ENCODE measurements around the gene LIAS.
"Not testable (repeated sequence)": the region's sequence is repeated elsewhere in the genome, so short reads cannot be mapped to it uniquely, and the experiment has no call there.

Gene LIAS

DNA sequence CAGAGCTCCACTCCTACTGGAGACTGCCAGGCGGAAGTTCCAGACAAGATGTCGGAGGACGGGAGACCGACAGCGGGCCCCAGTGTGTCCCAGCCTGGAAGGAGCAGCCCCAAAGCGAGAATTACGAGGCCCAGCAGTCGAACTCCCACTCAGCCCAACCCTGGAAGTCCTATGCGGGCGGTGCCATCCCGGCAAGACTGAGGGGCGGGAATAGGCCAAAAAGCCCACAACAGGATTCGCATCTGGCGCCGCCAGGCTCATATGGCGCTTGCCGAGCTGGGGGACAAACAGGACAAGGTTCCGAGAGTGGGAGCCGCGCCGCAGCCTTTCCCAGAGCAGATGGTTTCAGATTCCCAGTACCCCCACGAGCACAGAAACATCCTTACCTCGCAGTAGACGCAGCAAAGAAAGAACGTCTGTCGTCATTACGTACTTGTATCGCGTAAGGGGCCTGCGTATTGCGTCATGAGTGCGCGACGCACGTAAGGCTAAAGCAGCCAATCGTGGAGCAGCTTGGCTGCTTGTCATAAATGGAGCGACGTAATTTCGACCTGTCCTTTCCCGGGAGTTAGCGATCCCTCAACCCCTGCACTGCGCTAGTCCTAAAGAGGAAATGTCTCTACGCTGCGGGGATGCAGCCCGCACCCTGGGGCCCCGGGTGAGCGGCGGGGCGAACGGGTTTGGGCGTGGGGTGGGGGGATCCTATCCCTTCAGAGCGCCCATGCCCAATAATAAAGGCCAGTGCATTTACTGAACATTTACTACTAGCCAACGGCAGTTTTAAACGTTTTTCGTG, at the start of gene LIAS, which contains the start of gene RPL9:
Gene LIAS (plus strand): TSS at position 552 of the 796 bp plus-strand sequence. CDS start 62 bp downstream, at position 614.
Gene RPL9 (minus strand): TSS at position 418 of the 796 bp plus-strand sequence. CDS start 483 bp downstream, outside the sequence.
- DNase-seq = peak; percentile 95

DNA sequence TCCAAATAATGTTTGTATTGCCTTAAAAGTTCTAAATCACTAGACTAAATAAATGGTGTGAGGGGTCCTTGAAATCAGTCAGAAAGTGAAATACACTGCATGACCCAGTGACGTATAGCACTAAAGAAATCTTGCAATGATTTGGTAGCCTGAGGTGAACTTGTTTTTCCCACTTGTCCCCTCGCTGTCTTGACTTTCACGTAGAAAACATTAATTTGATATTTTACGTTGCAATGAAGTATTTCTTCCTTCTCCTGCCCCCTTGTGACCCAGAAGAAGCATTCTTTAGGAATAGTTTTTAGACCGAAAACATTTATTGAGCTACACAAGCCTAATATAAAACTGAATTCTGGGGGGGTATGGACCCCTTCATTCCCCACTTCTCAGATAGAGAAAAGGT, 48.4 kb upstream of the LIAS start:
- DNase-seq = no peak

DNA sequence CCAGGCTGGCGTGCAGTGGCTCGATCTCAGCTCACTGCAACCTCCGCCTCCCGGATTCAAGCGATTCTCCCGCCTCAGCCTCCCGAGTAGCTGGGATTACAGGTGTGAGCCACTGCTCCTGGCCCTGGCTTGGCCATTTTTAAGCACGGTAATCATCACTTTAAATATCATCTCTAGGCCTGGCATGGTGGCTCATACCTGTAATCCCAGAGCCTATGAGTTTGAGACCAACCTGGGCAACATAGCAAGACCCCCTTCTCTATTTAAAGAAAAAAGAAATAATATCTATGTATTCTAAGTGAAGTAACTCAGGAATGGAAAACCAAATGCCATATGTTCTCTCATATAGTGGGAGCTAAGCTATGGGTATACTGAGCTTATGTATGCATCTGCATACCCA, 47.3 kb upstream of the LIAS start:
- DNase-seq = not testable (repeated sequence)

DNA sequence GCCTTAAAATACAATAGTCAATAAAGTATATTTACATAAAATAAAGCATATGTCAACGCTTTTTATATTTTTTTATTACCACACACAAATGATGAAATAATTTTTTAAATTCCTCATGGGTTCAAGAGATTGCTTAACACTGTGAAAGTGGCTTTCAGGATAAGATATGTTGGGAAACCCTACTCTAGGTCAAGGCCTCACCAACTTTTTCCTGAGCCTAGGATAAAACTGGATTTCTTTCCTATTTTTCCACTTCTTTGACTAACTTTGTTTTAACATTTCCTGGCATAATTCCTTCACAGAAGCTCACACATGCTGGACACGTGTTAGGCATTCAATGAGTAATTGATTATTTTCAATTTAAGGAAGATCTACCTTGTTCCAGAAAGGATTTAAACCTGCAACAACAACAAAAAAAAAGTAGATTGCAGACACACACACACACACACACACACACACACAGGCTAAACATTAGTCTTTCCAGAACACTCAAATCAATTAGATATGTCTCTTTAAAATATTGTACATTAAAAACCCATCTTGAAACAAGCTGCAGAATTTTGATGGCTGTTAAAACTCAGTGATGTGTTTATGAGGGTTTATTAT, 43.1 kb upstream of the LIAS start:
- DNase-seq = no peak

DNA sequence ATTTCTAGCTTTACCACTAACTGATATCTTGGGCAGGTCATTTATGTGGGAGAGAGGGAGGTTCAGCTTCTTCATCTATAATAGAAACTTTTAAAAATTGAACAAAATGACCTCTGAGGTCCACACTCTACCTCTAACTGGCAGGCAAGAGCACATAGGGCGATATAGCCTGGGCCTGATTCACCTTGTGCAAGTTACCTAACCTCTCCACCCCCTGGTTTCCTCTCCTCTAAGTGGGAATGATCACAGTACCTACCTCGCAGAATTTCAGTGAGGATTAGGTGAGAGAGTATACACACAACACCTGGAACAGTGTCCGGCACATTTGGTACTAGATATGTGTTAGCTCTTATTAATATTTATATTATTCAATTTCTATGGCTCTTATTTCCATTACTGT, 36.6 kb upstream of the LIAS start:
- no peak for DNase-seq

DNA sequence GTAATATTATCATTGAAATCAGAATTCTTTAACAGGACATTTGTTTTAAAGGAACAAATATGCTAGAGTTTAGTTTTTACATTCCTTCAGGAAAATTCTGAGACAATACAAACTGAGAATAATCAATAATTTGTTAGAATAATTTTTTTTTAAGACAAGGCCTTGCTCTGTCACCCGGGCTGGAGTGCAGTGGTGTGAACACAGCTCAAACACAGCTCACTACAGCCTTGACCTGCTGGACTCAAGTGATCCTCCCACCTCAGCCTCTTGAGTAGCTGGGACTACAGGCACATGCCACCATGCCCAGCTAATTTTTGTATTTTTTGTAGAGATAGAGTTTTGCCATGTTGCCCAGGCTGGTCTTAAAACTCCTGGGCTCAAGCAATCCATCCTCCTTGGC, 33.6 kb upstream of the LIAS start:
- not testable (repeated sequence) for DNase-seq

DNA sequence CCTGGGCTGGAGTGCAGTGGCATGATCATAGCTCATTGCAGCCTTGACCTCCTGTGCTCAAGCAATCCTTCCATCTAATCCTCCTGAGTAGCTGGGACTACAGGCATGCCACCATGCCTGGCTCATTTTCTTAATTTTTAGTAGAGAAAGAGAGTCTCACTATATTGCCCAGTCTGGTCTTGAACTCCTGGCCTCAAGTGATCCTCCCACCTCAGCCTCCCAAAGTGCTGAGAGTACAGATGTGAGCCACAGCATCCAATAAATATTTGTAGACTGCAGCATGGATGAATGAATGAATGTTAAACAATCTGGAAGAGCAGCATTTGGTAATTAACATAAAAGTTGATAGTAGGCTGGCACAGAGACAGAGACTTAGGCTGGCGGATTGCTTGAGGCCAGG, 32.1 kb upstream of the LIAS start:
- no peak for DNase-seq

DNA sequence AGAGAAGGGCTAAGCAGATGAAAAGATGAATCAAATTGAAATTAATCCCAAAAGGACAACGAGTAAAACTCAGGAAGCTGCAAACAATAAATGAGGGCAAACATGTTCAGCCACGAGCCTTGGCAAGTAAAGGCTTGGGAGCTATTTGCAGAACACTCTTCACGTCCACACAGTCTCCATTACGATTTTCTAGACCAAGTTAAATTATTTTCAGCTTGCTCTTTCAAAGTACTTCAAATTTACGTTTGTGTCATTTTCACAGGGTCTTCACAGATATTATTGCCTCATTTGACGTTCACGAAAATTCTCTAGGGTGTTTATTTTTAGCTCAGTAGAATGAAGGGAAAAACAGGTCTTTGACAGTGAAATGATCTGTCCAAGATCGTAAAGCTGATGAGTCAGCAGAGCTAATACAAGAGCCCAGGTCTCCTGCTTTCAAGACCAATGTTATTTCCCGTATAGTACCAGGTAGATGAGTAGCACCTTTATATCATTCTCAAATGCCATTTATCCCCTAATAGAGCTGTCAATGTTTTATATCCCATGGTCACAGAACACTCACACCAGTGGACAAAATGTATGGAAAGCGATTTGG, 31.2 kb upstream of the LIAS start:
- no peak for DNase-seq

DNA sequence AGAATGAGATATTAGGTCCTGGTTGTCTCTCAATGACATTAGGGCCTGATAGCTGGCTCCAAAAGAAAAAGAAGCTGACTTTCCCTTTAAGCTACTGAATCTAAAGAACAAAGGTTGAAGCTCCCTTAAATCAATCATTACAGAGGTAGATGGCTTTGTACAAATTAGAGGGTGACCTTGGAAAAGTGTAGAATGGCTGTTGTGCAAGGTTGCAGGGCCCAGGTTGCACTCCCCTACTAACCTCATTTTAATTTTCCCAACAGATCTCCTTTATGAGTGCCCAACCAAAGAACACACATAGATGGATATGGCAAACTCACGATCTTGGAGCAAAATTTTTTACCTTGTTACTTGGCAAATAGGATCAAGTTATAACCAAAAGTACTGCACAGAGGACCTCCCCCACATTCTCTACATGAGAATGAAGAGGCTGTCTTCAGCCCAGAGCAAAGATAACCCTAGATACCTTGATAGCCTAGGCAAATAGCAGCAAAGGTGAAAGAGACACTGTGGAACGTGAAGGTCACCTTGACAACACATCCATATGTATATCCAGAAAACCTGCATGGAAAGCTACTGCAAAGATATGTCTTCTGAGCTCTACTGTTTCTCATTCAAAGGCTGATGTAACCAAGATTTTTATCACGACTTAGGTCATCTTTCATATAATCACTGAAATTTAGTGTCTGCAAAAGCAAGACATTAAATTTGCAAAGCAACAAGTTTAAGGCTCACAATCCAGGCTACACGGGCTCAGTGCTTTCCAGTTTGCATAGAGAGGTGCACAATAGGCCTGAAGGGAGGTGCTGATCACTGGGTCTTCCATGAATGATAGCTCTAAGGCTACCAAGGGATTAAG, 29.2 kb upstream of the LIAS start:
- no peak for DNase-seq

DNA sequence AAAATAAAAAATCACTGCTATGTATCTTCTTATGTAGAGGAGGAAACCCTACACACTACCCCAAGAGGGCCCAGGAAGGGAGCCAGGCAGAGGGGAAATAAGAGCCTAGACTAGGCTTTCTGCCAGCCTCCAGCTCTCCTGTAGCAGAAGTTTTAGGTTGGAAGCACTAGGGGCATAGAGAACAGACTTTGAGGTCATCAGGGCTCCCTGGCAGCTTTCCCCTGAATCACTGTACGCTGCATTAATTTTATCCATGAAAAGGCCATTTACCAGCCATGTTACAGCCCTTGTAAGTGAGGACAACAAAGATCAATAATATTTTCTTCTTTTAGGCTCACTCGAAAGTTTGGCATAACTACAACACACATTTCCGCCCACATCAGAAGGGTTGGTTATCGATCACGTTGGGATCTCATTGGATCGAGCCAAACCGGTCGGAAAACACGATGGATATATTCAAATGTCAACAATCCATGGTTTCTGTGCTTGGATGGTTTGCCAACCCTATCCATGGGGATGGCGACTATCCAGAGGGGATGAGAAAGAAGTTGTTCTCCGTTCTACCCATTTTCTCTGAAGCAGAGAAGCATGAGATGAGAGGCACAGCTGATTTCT, 24.9 kb upstream of the LIAS start:
- DNase-seq = no peak

DNA sequence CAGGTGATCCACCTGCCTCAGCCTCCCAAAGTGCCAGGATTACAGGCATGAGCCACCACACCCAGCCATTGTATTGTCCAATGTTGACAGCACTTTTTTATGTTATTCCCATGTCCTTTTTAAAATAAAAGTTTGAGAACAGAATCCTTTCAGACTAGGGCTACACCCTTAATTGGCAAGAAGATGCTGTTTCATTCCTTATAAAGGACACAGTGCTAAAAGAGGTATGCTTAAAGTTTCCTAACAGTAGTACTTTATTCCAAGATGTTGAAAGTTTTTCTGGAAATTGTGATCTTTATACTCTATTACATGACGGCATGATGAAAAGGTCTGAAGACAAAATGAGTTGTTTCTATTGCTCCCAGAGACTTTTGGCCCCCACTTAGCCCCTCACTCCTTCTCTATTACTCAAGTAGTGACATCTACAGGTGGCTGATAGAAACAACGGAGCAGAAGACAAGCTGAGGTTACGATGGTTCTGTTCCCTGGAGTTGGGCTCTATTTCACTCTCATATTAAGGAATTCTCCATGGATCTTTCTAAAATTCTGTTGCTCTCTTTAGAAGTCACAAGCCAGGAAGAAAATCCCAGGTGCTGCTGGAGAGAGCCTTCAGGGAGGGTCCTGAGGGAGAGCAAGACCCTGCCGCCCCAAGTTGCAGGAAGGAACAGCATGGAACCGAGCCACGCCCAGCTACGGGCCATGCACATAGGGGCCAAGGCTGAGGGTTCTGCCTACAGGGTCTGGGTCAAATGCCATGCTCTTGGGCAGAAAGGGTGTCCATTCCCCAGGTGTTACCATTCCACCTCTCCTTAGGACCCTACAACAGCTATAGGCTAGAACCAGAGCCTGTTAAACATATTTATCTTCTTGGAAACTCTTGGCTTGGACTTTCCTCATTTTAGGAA, 22.9 kb upstream of the LIAS start:
- DNase-seq = no peak

DNA sequence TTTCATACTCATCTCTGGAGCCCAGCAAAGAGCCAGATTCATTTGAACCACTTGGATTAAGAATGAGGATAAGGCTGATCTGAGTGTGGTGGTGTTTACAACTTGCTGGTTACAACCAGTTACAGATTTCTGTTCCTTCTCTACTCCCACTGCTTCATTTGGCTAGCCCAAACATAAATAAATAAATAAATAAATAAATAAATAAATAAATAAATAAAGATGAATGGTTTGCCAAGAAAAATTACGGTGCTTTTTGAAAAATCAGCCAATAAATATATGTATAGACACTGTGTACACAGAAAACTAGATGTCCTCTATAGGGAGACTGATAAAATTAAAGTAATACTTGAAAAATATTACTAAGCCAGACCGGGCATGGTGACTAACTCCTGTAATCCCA, 17.3 kb upstream of the LIAS start:
- no peak for DNase-seq

DNA sequence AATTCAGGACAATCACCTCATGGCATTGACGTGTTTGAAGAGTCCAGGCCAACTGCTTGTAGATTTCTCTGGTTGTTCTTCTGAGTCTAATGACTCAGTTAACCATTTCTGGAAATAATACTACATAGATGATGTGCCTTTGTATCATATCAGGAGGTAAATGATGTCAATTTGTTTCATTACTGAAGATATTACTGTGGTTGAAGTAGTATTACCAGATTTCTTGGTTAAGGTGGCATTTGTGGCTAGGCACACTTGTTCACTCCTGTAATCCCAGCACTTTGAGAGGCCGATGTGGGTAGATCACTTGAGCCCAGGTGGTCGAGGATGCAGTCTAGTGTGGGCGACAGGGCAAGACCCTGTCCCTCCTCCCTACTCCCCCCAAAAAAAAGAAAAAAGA, 15.9 kb upstream of the LIAS start:
- no peak for DNase-seq

DNA sequence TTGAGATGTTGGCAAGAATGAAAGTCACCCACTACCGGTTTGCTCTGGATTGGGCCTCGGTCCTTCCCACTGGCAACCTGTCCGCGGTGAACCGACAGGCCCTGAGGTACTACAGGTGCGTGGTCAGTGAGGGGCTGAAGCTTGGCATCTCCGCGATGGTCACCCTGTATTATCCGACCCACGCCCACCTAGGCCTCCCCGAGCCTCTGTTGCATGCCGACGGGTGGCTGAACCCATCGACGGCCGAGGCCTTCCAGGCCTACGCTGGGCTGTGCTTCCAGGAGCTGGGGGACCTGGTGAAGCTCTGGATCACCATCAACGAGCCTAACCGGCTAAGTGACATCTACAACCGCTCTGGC, 12.4 kb upstream of the LIAS start:
- no peak for DNase-seq

DNA sequence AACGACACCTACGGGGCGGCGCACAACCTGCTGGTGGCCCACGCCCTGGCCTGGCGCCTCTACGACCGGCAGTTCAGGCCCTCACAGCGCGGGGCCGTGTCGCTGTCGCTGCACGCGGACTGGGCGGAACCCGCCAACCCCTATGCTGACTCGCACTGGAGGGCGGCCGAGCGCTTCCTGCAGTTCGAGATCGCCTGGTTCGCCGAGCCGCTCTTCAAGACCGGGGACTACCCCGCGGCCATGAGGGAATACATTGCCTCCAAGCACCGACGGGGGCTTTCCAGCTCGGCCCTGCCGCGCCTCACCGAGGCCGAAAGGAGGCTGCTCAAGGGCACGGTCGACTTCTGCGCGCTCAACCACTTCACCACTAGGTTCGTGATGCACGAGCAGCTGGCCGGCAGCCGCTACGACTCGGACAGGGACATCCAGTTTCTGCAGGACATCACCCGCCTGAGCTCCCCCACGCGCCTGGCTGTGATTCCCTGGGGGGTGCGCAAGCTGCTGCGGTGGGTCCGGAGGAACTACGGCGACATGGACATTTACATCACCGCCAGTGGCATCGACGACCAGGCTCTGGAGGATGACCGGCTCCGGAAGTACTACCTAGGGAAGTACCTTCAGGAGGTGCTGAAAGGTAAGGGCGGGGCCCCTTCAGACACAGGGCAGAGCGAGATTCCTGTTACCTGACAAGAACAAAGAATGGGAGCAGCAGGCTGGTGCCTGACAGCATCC, 11.8 kb upstream of the LIAS start:
- no peak for DNase-seq

DNA sequence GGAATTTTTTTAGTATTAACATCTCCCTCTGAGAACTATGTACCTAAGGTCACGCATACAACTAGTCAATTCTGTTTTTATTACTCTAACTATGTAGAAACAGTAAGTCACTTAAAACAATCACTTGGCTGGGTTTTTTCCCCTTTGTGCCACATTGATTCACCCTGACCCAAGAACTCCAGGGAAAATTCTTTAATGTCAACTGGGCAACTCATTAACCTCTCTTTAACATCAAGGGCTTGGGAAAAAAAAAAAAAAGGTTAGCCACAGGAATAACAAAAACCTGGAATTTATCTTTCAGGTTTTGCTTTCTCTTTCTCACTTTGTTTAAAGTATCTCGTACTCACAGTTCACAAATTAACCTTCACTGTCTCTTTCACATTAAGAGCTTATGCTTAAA, 8.2 kb upstream of the LIAS start:
- DNase-seq = no peak

DNA sequence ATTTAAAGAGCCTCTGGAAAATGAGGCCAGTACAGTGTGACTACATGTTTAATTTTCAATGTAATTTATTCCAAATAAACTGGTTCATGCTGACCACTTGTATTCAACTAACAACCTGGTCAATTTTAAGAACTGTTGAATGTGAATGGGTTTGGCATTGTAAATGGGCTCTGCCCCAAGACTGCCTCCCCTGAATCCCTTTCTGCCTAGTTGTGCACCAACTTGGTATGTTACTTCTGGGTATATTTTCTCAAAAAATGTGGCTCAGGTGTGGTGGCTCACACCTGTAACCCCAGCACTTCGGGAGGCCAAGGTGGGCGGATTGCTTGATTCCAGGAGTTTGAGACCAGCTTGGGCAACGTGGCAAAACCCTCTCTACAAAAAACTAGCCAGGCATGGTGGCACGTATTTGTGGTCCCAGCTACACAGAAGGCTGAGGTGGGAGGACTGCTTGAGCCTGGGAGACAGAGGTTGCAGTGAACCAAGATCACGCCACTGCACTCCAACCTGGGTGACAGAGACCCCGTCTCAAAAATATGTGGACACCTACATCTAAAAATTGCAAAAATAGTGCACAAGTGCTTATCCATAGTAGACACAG, 7.3 kb upstream of the LIAS start:
- DNase-seq = no peak

DNA sequence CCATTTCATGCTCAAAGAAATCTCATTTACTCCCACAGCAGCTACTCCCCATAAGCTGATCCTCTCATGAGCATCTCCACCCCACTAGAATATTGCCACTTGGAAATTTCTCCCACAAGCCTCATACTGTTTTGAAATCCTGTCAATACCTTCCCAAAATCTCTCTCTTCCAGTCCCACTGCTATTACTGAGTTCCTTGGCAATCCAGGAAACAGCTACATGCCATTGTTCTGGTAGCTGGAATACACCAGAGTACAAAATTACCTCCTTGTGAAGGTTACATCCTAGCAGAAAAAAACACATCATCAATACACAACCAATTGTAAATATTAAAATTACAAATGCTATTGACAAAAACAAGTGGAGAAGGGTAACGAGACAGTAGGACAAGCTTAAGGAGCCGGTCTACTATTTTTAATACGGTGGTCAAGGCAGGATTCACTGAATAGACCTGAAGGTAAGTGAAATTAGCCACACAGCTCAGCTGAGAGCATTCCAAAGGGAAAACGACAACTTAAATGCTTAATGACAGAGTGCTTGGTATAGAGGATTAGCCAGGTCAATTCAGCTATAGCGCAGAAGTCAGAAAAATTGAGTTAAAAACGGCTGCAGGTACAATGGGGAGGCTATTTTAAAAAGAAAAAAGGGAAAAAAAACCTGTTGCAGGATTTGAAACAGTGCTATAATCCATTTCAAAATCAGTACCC, 6.5 kb upstream of the LIAS start:
- no peak for DNase-seq

DNA sequence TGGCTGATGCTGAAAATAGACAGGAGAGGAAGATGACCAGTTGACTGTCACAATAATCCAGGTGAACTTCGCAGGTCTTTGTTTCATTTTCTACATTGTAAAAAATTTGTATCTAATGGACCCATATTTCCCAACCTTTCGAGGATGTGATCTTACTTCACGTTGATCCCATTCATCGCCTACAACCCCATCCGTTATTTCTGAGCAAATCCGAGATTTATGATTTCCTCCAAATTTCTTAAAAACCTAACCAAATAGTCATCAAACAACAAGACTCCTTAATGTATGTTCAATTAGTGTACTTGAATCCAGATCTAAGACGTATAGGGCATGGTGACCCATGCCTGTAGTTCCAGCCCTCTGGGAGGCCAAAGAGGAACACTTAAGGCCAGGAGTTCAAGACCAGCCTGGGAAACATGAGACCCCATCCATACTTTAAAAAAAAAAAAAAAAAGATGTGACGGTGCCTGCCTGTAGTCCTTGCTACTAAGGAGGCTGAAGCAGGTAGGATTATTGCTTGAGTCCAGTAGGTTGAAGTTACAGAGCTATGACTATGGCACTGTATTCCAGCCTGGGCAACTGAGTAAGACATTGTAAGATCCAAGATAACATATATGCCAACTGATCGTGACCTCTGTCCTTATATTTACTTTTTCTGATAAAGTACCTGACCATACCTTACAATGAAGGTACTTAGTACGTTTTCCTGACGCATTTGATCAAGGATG, 5.8 kb upstream of the LIAS start:
- no peak for DNase-seq

Measured in NCI-H1436 (cell line).